Mesothelial cell of epicardium (in vitro differentiated cells): Measurements from ENCODE around the gene BEAN1. TPM values are rescaled to one million over a fixed set of nuclear protein-coding genes. Genes with fewer than 3 reads are reported as not detected.
"Not testable (repeated sequence)": the region's sequence is repeated elsewhere in the genome, so short reads cannot be mapped to it uniquely, and the experiment has no call there.

Experiments used
- DNase-seq, 2 experiments: peaks; one replicate each; pipeline ENCODE4 v3.0.0; 2021; ENCODE audit warnings: low spot score in 2 of 2; ENCODE audit not compliant: unreplicated experiment in 2 of 2
- H3K27ac Mint-ChIP-seq: 2 replicates; pipeline ENCODE4 v1.8.0; 2021; ENCODE audit warnings: mixed read lengths
- H3K27me3 Mint-ChIP-seq: 2 replicates; pipeline ENCODE4 v1.8.0; 2021; ENCODE audit warnings: low read depth, mixed read lengths
- H3K36me3 Mint-ChIP-seq: 2 replicates; pipeline ENCODE4 v1.8.0; 2021; ENCODE audit warnings: mixed read lengths
- H3K4me1 Mint-ChIP-seq: 2 replicates; pipeline ENCODE4 v1.8.0; 2021; ENCODE audit warnings: mixed read lengths
- H3K4me3 Mint-ChIP-seq: 2 replicates; pipeline ENCODE4 v1.8.0; 2021; ENCODE audit warnings: mild to moderate bottlenecking, moderate library complexity, mixed read lengths
- H3K9me3 Mint-ChIP-seq: 2 replicates; pipeline ENCODE4 v1.8.0; 2021; ENCODE audit warnings: mixed read lengths
- total RNA-seq: library from RNA; stranded (reverse); gene quantifications from 3 replicates; pipeline ENCODE4 v1.2.1, GENCODE V29; 2021
- TF ChIP-seq, protein P1 (sequence below): fragments of 200-600 bp; sonication (generic); IDR thresholded peaks from one replicate; pipeline ENCODE4 v1.5.0; 2021; ENCODE audit warnings: antibody characterized with exemption; ENCODE audit not compliant: unreplicated experiment

BEAN1 gene
- total RNA-seq, 1 donor from 2014 or later, result 1.1 TPM

DNA sequence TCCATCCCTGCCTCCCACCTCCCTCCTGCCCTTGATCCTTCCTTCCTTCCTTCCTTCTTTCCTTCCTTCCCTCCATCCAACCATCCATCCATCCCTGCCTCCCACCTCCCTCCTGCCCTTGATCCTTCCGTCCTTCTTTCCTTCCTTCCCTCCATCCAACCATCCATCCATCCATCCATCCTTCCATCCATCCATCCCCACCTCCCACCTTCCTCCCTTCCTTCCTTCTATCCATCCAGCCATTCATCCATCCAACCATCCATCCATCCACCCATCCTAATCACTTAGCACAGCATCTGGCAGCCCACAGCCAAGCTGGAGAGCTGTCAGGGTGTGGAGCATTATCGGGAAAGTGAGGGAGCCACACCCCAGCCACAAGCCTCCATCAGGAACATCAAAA lies 68.3 kb downstream of the BEAN1 start:
- Mint-ChIP-seq H3K36me3 (peaks cover 3% of the 10 kb centered on the region), H3K4me1 (no peaks in the 10 kb centered on the region), H3K27me3 (peaks cover 3% of the 10 kb centered on the region), H3K4me3 (no peak overlapping the region), H3K27ac (no peak overlapping the region), H3K9me3 (peaks cover 13% of the 10 kb centered on the region)
- no peak for DNase-seq
- TF ChIP-seq, protein P1, sequence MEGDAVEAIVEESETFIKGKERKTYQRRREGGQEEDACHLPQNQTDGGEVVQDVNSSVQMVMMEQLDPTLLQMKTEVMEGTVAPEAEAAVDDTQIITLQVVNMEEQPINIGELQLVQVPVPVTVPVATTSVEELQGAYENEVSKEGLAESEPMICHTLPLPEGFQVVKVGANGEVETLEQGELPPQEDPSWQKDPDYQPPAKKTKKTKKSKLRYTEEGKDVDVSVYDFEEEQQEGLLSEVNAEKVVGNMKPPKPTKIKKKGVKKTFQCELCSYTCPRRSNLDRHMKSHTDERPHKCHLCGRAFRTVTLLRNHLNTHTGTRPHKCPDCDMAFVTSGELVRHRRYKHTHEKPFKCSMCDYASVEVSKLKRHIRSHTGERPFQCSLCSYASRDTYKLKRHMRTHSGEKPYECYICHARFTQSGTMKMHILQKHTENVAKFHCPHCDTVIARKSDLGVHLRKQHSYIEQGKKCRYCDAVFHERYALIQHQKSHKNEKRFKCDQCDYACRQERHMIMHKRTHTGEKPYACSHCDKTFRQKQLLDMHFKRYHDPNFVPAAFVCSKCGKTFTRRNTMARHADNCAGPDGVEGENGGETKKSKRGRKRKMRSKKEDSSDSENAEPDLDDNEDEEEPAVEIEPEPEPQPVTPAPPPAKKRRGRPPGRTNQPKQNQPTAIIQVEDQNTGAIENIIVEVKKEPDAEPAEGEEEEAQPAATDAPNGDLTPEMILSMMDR, result no peak

DNA sequence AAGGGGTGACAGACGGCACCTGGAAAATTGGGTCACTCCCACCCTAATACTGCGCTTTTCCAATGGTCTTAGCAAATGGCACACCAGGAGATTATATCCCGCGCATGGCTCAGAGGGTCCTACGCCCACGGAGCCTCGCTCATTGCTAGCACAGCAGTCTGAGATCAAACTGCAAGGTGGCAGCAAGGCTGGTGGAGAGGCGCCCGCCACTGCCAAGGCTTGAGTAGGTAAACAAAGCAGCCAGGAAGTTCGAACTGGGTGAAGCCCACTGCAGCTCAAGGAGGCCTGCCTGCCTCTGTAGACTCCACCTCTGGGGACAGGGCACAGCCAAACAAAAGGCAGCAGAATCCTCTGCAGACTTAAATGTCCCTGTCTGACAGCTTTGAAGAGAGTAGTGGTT lies 69.1 kb downstream of the BEAN1 start:
- not testable (repeated sequence) for H3K4me3 Mint-ChIP-seq, H3K27ac Mint-ChIP-seq, H3K4me1 Mint-ChIP-seq, DNase-seq, H3K27me3 Mint-ChIP-seq, H3K36me3 Mint-ChIP-seq
- peaks cover 13% of the 10 kb centered on the region for H3K9me3 Mint-ChIP-seq

DNA sequence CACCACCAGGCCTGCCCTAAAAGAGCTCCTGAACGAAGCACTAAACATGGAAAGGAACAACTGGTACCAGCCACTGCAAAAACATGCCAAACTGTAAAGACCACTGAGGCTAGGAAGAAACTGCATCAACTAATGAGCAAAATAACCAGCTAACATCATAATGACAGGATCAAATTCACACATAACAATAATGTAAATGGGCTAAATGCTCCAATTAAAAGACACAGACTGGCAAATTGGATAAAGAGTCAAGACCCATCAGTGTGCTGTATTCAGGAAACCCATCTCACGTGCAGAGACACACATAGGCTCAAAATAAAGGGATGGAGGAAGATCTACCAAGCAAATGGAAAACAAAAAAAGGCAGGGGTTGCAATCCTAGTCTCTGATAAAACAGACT lies 70.8 kb downstream of the BEAN1 start:
- not testable (repeated sequence) for H3K4me3 Mint-ChIP-seq, DNase-seq, H3K27ac Mint-ChIP-seq, H3K27me3 Mint-ChIP-seq, H3K4me1 Mint-ChIP-seq, H3K36me3 Mint-ChIP-seq
- H3K9me3 Mint-ChIP-seq, result peaks cover 13% of the 10 kb centered on the region

DNA sequence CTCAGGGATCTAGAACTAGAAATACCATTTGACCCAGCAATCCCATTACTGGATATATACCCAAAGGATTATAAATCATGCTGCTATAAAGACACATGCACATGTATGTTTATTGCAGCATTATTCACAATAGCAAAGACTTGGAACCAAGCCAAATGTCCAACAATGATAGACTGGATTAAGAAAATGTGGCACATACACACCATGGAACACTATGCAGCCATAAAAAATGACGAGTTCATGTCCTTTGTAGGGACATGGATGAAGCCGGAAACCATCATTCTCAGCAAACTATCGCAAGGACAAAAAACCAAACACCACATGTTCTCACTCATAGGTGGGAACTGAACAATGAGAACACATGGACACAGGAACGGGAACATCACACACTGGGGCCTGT lies 74.5 kb downstream of the BEAN1 start:
- not testable (repeated sequence) for H3K4me1 Mint-ChIP-seq, DNase-seq, H3K4me3 Mint-ChIP-seq, H3K27ac Mint-ChIP-seq, H3K36me3 Mint-ChIP-seq, H3K27me3 Mint-ChIP-seq
- peaks cover 13% of the 10 kb centered on the region for H3K9me3 Mint-ChIP-seq

DNA sequence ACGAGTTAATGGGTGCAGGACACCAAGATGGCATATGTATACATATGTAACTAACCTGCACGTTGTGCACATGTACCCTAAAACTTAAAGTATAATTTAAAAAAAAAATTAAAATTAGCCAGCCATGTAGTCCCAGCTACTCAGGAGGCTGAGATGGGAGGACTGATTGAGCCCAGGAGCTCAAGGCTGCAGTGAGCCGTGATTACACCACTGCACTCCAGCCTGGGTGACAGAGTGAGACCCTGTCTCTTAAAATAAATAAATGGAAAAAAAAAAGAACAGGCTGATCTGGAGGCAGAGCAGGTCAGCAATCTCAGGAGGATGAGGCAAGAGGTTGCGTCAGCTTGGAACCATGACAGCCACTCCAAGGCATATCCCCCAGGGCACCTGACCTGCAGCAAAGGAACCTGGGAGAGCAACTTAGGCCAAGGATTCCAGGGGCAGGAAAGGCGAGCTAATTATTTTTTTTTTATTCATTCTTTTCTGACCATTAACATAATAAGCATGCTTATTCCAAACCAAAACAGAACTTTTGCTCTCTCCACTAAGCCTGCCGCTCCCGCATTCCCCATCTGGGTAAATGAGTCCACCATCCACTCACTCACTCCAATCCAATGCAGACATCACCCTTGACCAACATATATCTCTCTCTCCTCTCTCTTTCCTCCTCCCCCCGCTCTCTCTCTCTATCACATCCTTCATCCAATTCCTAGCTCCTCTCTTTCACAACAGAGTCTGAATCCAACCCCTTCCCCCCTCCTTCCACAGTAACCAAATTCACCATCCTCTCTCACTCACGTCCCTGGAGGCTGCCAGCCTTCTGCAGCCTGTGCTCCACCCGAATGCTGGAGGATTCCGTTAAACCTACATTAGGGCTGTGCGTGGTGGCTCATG lies 75.2 kb downstream of the BEAN1 start:
- Mint-ChIP-seq H3K4me3 (no peak overlapping the region), H3K27ac (no peak overlapping the region), H3K4me1 (peaks cover 3% of the 10 kb centered on the region), H3K36me3 (peaks cover 5% of the 10 kb centered on the region), H3K27me3 (peaks cover 3% of the 10 kb centered on the region), H3K9me3 (peaks cover 9% of the 10 kb centered on the region)
- no peak for DNase-seq
- TF ChIP-seq, protein P1, result no peak

DNA sequence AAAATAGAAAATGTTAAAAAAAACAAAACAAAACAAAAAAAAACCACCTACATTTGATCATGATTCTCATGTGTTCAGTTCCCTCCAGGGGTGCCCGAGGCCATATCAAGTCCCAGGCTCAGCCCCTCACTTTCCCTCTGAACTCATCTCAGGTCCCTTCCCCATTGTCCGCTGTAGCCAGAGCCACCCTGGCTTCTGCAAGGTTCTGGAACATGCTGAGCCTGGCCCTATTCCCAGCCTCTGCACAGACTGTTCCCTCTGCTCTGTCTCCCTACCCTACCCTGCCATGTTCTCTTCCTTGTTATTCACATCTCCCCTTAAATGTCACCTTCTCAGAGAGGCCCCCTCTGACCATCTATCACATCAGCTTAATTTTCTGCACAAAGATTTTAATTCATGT lies 75.9 kb downstream of the BEAN1 start:
- peaks cover 9% of the 10 kb centered on the region for H3K36me3 Mint-ChIP-seq

DNA sequence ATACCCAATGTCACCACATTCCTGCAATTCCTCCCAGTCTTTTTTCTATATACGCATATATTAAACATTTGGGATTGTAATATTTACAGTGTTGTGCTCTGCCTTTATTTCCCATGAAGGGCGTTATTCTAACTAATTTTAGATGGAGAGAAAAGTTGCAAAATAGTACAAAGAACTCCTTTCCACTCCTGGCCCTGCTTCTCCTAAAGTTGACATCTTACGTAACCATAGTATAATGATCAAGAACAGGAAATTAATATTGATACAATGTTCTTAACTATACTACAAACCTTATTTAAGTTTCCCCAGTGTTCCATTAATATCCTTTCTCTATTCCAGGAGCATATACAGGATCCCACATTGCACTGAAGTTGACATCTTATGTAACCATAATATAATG lies 76.5 kb downstream of the BEAN1 start:
- Mint-ChIP-seq H3K27me3 (peaks cover 3% of the 10 kb centered on the region), H3K36me3 (peaks cover 15% of the 10 kb centered on the region), H3K27ac (no peak overlapping the region), H3K9me3 (peaks cover 7% of the 10 kb centered on the region), H3K4me1 (peaks cover 3% of the 10 kb centered on the region), H3K4me3 (no peak overlapping the region)
- no peak for DNase-seq
- TF ChIP-seq, protein P1, result no peak

More for the DNA sequence above, 75.9 kb downstream of the BEAN1 start:
- Mint-ChIP-seq H3K4me1 (peaks cover 3% of the 10 kb centered on the region), H3K27me3 (peaks cover 3% of the 10 kb centered on the region), H3K27ac (peak overlapping the region; percentile 1), H3K4me3 (no peak overlapping the region), H3K9me3 (peaks cover 9% of the 10 kb centered on the region)
- TF ChIP-seq, protein P1, result no peak
- no peak for DNase-seq
